SU-DHL-6 (cell line): Measurements from ENCODE around the gene DCLK1.

ENCODE experiments used
- H2AFZ ChIP-seq: fragments of 200-600 bp; sonication (generic); 2 replicates; pipeline ENCODE4 v1.6.1; 2014; ENCODE audit warnings: low read depth, mild to moderate bottlenecking, moderate library complexity, mixed read lengths, antibody characterized with exemption, low read length; ENCODE audit not compliant: severe bottlenecking
- H3F3A ChIP-seq: fragments of 200-600 bp; shearing (Covaris generic); 2 replicates; pipeline ENCODE4 v1.6.0; 2016; ENCODE audit warnings: antibody characterized with exemption, mild to moderate bottlenecking; ENCODE audit not compliant: insufficient read depth
- H3K27ac ChIP-seq: fragments of 200-600 bp; sonication (generic); 2 replicates; pipeline ENCODE4 v1.5.1; 2016; ENCODE audit warnings: low read depth, mild to moderate bottlenecking, low read length, moderate library complexity, mixed read lengths
- H3K27me3 ChIP-seq: fragments of 200-600 bp; sonication (generic), shearing (Covaris generic); 2 replicates; pipeline ENCODE4 v1.6.0; 2014; ENCODE audit warnings: mild to moderate bottlenecking, low read length
- H3K36me3 ChIP-seq: fragments of 200-600 bp; sonication (generic); 2 replicates; pipeline ENCODE4 v1.6.1; 2014; ENCODE audit warnings: mild to moderate bottlenecking, low read length, mixed read lengths
- H3K4me2 ChIP-seq: fragments of 300-600, 200-600 bp; shearing (Covaris generic), sonication (generic); 2 replicates; pipeline ENCODE4 v1.6.0; 2014; ENCODE audit warnings: low read length, low read depth, mild to moderate bottlenecking; ENCODE audit not compliant: poor library complexity, severe bottlenecking
- H3K4me3 ChIP-seq: fragments of 200-600 bp; sonication (generic); 2 replicates; pipeline ENCODE4 v1.5.1; 2014; ENCODE audit warnings: antibody characterized with exemption, low read length, mild to moderate bottlenecking, mixed read lengths; ENCODE audit not compliant: insufficient read depth, poor library complexity, severe bottlenecking
- H3K79me2 ChIP-seq: fragments of 200-600 bp; sonication (generic); 2 replicates; pipeline ENCODE4 v1.6.1; 2014; ENCODE audit warnings: mild to moderate bottlenecking, low read length, moderate library complexity; ENCODE audit not compliant: insufficient read depth
- H3K9ac ChIP-seq: fragments of 200-600 bp; sonication (generic); 2 replicates; pipeline ENCODE4 v1.7.0; 2014; ENCODE audit warnings: mild to moderate bottlenecking, low read length
- H3K9me2 ChIP-seq: fragments of 200-600 bp; sonication (generic); replicated peaks from 2 replicates; pipeline ENCODE4 v1.6.1; 2014; ENCODE audit warnings: low read length; ENCODE audit not compliant: insufficient read depth
- H3K9me3 ChIP-seq: fragments of 200-600 bp; sonication (generic); 2 replicates; pipeline ENCODE4 v1.6.1; 2014; ENCODE audit warnings: low read length, mixed read lengths; ENCODE audit not compliant: insufficient read depth
- H4K20me1 ChIP-seq: fragments of 200-600 bp; sonication (generic); 2 replicates; pipeline ENCODE4 v1.6.1; 2014; ENCODE audit warnings: low read depth, mild to moderate bottlenecking, antibody characterized with exemption, low read length, moderate library complexity, mixed read lengths
- CTCF ChIP-seq: fragments of 200-600 bp; sonication (generic); IDR thresholded peaks from one replicate; pipeline ENCODE4 v1.5.1; 2017; ENCODE audit warnings: antibody characterized with exemption, mild to moderate bottlenecking, low read length, moderate library complexity; ENCODE audit not compliant: insufficient read depth, poor library complexity, severe bottlenecking
- EZH2phosphoT487 ChIP-seq: fragments of 200-600 bp; sonication (generic), shearing (Covaris generic); conservative IDR thresholded peaks from 2 replicates; pipeline ENCODE4 v1.6.1; 2018; ENCODE audit warnings: mild to moderate bottlenecking, antibody characterized with exemption, low read length, moderate library complexity, mixed read lengths

DCLK1 gene

GRCh38 chr13:36108342-36108741 lies 22.8 kb downstream of the DCLK1 start:
- Histone ChIP-seq H3K4me3 (no peak overlapping the region), H3K9me2 (no peaks in the 10 kb centered on the region), H3K9me3 (no peaks in the 10 kb centered on the region), H3F3A (no peaks in the 10 kb centered on the region), H3K27ac (no peak overlapping the region), H3K27me3 (no peaks in the 10 kb centered on the region), H3K79me2 (no peaks in the 10 kb centered on the region), H2AFZ (no peak overlapping the region), H3K4me2 (no peak overlapping the region), H4K20me1 (no peaks in the 10 kb centered on the region), H3K9ac (no peak overlapping the region), H3K36me3 (no peaks in the 10 kb centered on the region)
- TF ChIP-seq CTCF, result no peak
- TF ChIP-seq EZH2phosphoT487, result no peak

- Histone ChIP-seq H3K9me2 (no peaks in the 10 kb centered on the region), H3K27ac (no peak overlapping the region)
- TF ChIP-seq EZH2phosphoT487, result no peak
- TF ChIP-seq CTCF, result no peak
Measured at GRCh38 chr13:36107521-36107920, 23.7 kb downstream of the DCLK1 start.

GRCh38 chr13:36105726-36106125 lies 25.5 kb downstream of the DCLK1 start:
- Histone ChIP-seq H4K20me1 (no peaks in the 10 kb centered on the region), H2AFZ (no peak overlapping the region), H3K9me3 (no peaks in the 10 kb centered on the region)

More at GRCh38 chr13:36107521-36107920, 23.7 kb downstream of the DCLK1 start:
- Histone ChIP-seq H3K4me3 (no peak overlapping the region), H3K4me2 (no peak overlapping the region), H3K9me3 (no peaks in the 10 kb centered on the region), H4K20me1 (no peaks in the 10 kb centered on the region), H3F3A (no peaks in the 10 kb centered on the region), H2AFZ (no peak overlapping the region), H3K27me3 (no peaks in the 10 kb centered on the region), H3K9ac (no peak overlapping the region), H3K36me3 (no peaks in the 10 kb centered on the region), H3K79me2 (no peaks in the 10 kb centered on the region)

More at GRCh38 chr13:36105726-36106125, 25.5 kb downstream of the DCLK1 start:
- Histone ChIP-seq H3K4me2 (no peak overlapping the region), H3F3A (no peaks in the 10 kb centered on the region), H3K27ac (no peak overlapping the region), H3K79me2 (no peaks in the 10 kb centered on the region), H3K36me3 (no peaks in the 10 kb centered on the region), H3K4me3 (no peak overlapping the region), H3K27me3 (no peaks in the 10 kb centered on the region), H3K9ac (no peak overlapping the region), H3K9me2 (no peaks in the 10 kb centered on the region)
- TF ChIP-seq CTCF (no peak), EZH2phosphoT487 (no peak)
